ENCODE data around the gene CTNND2.

- no peak for TF ChIP-seq EZH2 (IDR thresholded peaks at IDR 0.05; ENCODE audit: borderline replicate concordance, low read depth, low read length, severe bottlenecking)
- no peak for TF ChIP-seq CTCF (IDR thresholded peaks at IDR 0.05; ENCODE audit: borderline replicate concordance, extremely low read depth, low read length, poor library complexity, severe bottlenecking)
These were observed 435.8 kb downstream of the CTNND2 start for GRCh38 chr5:11468334-11469039.

All from DND-41 (cell line).